Stomach (tissue), 4 donors: ENCODE results near the gene TSHZ1.

Source experiments
- EP300 ChIP-seq: sonication (generic); formaldehyde crosslinking; IDR thresholded peaks from one replicate; pipeline ENCODE4 v1.6.1; 2017; ENCODE audit warnings: antibody characterized with exemption
- POLR2A ChIP-seq, 4 donors: fragments of 450-650 bp; IDR thresholded peaks; one replicate each; pipeline ENCODE4 v1.6.1; 2016; ENCODE audit warnings: antibody characterized with exemption in 4 of 4, control low read depth in 2 of 4, mild to moderate bottlenecking in 1 of 4, moderate library complexity in 1 of 4
- POLR2AphosphoS5 ChIP-seq, 3 donors: sonication (generic); formaldehyde crosslinking; IDR thresholded peaks; one replicate each; pipeline ENCODE4 v1.6.1; 2016; ENCODE audit warnings: antibody characterized with exemption in 3 of 3
- TF ChIP-seq, protein P1 (sequence below), 7 experiments: fragments of 450-650 bp in 4 of 7; fragments of 200-600 bp in 3 of 7; sonication (generic) in 3 of 7; IDR thresholded peaks; one replicate each; pipeline ENCODE4 v1.5.1; 2016 to 2019; ENCODE audit warnings: antibody characterized with exemption in 7 of 7, control low read depth in 2 of 7, mild to moderate bottlenecking in 1 of 7

DNA sequence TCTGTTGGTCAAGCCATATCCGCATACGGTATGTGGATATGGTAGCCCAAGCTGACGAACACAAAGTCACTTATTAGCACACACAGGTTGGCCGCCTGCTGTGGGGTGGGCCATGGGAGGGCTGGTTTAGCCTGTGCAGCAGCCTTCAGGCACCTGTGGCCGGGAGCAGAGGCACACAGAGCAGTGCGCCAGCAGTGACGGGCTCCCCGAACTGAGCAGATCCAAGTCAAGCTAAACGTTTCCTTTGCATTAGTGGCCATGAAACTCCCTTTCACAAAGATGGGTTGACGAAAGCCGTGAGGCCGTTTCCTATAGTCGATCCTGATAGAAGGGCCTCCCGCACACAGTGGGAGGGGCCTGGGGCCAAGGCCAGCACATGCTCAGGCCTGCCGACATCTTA is 72.1 kb downstream of the TSHZ1 start:
- TF ChIP-seq, protein P1, sequence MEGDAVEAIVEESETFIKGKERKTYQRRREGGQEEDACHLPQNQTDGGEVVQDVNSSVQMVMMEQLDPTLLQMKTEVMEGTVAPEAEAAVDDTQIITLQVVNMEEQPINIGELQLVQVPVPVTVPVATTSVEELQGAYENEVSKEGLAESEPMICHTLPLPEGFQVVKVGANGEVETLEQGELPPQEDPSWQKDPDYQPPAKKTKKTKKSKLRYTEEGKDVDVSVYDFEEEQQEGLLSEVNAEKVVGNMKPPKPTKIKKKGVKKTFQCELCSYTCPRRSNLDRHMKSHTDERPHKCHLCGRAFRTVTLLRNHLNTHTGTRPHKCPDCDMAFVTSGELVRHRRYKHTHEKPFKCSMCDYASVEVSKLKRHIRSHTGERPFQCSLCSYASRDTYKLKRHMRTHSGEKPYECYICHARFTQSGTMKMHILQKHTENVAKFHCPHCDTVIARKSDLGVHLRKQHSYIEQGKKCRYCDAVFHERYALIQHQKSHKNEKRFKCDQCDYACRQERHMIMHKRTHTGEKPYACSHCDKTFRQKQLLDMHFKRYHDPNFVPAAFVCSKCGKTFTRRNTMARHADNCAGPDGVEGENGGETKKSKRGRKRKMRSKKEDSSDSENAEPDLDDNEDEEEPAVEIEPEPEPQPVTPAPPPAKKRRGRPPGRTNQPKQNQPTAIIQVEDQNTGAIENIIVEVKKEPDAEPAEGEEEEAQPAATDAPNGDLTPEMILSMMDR (IDR thresholded peaks at IDR 0.05): no peak
- TF ChIP-seq POLR2A (IDR thresholded peaks at IDR 0.05): no peak
- no peak for TF ChIP-seq EP300
- TF ChIP-seq POLR2AphosphoS5 (IDR thresholded peaks at IDR 0.05): no peak
